A204.1 (cell line): ENCODE measurements around the gene GRK4.
"Not testable (repeated sequence)": the region's sequence is repeated elsewhere in the genome, so short reads cannot be mapped to it uniquely, and the experiment has no call there.

Experiments used
- FAIRE-seq: peaks from 2 replicates; lab custom pipeline; 2012; peaks lifted over from hg19 to GRCh38; lab: Jason Lieb, UNC

The GRK4 gene

DNA sequence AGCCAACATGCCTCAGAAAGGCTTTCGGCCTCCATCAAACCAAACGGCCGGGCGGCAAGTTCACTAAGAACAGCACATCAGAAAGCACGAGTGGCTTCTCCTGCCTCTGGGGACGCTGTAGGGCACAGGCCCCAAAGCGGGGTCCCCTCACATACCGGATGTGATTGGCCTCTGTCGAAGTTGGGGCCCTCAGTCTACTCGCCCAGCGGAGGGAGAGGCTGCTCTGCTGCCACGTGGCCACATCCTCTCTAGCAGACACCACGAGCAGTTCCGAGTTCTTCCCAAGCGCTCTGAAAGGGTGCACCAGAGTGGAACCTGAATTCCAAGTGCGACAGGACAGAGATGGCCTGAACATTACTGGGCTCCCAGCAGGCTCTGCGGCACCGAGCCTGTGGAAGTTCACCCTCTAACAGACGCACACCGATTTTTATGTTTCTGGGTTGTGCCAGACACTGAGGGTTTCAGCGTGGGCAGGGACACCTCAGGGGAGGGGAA lies 21.3 kb upstream of the GRK4 start:
- FAIRE-seq, result no peak

DNA sequence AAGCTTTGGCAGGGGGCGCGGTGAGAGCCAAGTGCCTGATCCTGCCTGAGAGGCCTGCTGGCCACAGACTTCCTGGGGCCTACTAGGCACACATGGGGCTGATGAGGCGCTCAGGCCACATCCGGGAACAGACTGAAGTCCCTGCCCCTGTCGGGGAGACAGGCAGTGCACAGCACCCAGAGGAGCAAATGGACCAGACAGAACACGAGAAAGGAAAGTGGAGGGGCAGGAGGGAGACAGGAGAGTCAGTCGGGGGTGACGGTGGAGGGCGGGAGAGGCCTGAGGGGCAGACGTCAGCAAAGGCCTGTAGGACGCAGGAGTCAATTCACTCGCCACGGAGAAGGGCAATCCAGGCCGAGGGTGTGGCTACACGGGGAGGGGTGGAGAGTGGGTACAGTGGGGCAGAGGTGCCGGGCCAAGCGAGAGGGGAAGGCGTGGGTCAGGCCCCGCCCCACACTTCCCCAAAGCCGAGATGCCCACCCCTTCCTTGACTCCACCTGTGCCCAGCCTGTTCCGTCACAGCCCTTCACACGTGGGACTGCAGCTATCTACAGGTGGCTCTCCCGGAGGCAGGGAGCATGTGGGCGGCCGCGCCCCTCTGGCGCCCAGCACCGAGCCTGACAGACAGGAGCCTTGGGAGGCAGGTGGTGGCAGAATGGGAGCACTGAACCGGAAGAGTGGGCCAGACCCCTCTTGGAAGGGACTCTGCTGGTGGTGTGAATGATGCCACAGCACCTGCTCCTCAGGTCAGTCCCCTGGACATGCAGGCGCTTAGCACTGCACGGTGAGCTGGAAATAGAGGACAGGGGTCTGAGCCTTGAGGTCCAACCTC lies 20.6 kb upstream of the GRK4 start:
- no peak for FAIRE-seq

DNA sequence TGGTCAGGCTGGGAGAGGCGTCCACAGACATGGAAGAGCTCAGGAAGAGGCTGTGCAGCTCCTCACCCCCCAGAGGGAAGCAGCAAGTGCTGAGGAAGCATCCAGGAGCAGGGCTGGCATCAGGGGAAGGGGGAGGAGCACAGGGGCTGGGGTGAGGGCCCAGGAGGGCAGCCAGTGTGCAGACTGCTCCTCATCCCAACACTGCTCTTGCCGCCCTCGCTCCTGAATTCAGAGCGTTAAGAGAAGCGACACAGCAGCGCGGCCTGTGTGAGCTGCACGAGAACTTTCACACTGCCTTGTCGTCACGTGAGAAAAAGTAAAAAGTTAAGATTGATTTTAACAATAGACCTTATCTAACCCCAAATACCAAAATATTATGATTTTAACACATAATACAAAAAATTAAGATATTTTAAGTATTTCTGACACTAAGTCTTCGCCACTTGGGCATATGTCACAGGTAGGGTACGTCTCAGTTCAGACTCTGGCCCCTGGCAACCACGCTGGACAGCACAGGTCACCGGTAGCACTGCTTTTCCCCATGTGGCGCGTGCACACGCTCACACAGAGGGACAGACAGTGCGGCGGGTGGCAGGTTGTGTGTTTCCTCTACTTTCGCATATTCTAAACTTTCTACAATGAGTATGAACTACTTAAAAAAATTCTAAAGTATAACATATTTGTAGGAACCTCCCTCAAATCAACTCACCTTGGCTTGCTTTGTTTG lies 19.8 kb upstream of the GRK4 start:
- no peak for FAIRE-seq

- no peak for FAIRE-seq
Observed at GRCh38 chr4:2944091-2944482, 19.3 kb upstream of the GRK4 start.

GRCh38 chr4:2944586-2945526 lies 18.5 kb upstream of the GRK4 start:
- no peak for FAIRE-seq

DNA sequence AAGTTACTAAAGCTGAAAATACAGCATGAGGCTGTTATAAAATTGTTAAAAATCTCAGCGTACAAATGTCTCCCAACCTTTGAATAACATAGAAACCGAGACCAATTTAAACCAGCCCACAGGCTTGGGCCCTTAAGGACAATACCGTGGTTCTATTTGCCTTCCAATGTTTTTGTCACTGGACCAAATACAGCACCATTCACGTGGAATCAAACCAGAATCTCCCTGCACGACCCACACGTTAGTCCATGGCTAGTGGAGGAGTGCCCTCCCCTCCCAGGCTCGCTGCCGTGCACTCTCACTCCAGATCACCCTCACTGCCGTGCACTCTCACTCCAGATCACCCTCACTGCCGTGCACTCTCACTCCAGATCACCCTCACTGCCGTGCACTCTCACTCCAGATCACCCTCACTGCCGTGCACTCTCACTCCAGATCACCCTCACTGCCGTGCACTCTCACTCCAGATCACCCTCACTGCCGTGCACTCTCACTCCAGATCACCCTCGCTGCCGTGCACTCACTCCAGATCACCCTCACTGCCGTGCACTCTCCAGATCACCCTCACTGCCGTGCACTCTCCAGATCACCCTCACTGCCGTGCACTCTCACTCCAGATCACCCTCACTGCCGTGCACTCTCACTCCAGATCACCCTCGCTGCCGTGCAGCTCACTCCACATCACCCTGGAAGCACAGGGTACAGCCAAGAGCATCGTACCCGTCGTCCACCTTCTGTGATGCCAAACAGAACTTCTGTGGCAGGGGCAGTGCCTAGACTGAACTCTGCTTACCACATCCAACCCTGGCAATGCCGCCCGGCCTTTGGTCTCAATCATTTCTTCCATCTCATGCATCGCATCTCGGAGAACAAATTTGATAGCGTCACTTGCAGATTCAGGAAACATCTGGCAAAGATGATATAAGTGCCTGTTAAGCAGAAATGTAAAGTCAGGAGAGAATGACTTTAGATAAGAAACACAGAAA lies 17.5 kb upstream of the GRK4 start:
- FAIRE-seq, result not testable (repeated sequence)

GRCh38 chr4:2946812-2947600 lies 16.4 kb upstream of the GRK4 start:
- no peak for FAIRE-seq

- no peak for FAIRE-seq
Observed at GRCh38 chr4:2947926-2948325, 15.4 kb upstream of the GRK4 start.

GRCh38 chr4:2948895-2949781 lies 14.2 kb upstream of the GRK4 start:
- no peak for FAIRE-seq

GRCh38 chr4:2949782-2950125 lies 13.6 kb upstream of the GRK4 start:
- no peak for FAIRE-seq

DNA sequence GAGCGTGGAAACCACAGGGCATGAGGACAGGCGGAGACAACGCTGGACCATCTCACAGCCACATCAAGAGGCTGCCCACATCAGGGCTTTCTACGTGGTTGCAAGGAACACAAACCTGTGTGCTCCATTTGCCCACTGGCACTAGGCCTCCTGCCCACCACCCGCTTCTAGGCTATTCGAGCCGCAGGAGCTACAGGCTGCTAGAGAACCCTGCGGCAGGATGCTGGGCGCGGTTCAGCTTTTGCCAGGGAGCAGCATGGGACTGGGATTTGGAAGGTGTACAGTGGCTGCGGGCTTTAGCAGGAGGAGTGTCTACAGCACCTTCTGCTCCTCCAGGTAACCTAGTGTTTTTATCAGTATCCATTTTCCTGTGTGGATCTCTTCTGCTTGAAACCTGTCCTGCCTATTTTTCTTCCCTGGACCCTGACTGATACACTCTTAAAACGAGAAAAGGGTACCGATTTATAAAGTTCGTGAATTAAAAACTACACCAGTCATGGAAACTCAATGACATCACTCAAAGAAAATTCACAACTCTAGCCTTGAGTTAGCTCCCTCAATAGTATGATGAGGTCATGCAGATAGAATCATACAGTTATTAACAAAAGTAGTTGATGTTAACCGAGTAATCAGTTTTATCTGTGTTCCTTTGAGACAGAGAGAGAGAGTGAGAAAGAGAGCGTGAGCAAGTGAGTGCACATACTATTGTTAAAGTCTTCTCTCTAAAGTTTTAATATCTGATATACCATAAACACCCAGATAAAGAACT lies 13.0 kb upstream of the GRK4 start:
- FAIRE-seq, result no peak

- no peak for FAIRE-seq
Observed at GRCh38 chr4:2953496-2953895, 9.9 kb upstream of the GRK4 start.

DNA sequence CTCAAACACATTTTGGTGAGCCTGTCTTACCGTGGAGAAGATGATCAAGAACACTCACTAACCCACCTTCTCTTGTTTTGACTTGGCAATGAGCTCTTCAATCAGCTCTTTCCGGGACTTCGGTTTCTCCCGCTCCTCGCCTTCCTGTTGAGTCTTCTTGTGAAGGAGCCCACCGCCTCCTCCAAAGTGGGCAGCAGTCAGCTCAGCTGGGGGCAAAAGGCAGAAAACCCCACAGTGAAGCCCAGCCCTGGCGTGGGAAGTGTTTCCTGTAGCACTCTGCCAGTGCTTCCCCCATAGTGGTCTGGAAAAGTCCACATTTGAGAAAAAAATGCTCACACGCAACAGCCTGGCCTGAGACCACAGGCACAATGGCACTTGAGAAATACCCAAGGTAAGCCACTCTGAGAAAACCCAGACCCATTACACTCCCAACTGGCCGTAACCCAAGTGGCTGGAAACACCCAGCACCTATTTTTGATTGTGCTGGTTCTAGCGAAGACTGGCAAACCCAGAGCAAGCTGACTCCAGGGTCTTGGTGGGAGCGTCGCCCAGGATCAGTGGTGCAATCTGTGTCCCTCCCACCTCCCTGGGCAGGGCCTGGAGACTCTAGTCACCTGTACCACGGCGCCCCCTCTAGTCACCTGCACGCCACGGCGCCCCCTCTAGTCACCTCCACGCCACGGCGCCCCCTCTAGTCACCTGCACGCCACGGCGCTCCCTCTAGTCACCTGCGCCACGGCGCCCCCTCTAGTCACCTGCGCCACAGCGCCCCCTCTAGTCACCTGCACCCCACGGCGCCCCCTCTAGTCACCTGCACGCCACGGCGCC lies 8.8 kb upstream of the GRK4 start:
- no peak for FAIRE-seq

- FAIRE-seq, result not testable (repeated sequence)
Observed at GRCh38 chr4:2955186-2956044, 8.0 kb upstream of the GRK4 start.

DNA sequence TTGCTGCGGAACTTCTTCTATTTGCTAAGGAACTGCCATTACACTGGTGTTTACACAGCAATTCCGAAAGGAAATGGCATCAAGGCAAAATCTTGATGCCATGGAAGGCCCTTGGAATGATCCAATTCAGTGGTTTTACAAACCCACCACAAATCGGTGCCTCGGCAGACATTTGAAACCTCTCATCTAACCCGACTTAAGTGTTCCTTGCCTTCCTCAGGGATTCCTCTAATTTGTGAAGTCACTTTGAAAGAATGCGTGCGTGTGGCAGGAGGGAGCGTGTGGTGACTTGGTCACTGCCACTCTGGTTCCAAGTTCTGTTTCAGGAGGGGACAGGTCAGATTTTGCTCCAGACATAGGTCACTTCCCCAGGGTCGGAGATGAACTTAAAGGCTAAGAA lies 4.9 kb upstream of the GRK4 start:
- no peak for FAIRE-seq

GRCh38 chr4:2960450-2960849 lies 2.9 kb upstream of the GRK4 start:
- FAIRE-seq, result not testable (repeated sequence)

DNA sequence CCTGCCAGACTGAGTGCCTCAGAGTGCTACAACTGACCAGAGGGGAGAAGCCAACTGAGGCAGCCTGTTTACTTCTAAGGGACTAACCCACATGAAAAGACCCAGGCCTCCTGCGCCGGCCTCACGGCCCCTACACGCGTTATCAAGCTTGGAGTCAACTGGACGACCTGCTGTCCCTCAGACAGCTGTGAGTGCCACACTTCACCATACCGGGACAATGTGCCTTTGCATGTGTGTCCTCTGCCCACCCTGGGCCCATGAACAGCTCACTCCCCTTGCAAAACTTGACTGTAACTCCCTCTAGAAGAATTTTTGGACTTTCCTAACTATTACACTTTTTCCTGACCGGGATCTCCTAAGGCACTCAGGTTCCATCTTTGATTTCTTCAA lies 2.0 kb upstream of the GRK4 start:
- no peak for FAIRE-seq
